Measurements from ENCODE around the gene MDK.

- TF ChIP-seq CTCF (IDR thresholded peaks at IDR 0.05) (no peak), POLR2A (IDR thresholded peaks at IDR 0.05) (no peak)
Measured at GRCh38 chr11:46387919-46388618, 6.6 kb downstream of the MDK start.
